Mesothelial cell of epicardium (in vitro differentiated cells): ENCODE data around the gene ELP1. TPM values are rescaled to one million over a fixed set of nuclear protein-coding genes. Genes with fewer than 3 reads are reported as not detected.
"Not testable (repeated sequence)": the region's sequence is repeated elsewhere in the genome, so short reads cannot be mapped to it uniquely, and the experiment has no call there.

Experiments used
- DNase-seq, 2 experiments: peaks; one replicate each; pipeline ENCODE4 v3.0.0; 2021; ENCODE audit warnings: low spot score in 2 of 2; ENCODE audit not compliant: unreplicated experiment in 2 of 2
- H3K27ac Mint-ChIP-seq: 2 replicates; pipeline ENCODE4 v1.8.0; 2021; ENCODE audit warnings: mixed read lengths
- H3K27me3 Mint-ChIP-seq: 2 replicates; pipeline ENCODE4 v1.8.0; 2021; ENCODE audit warnings: low read depth, mixed read lengths
- H3K36me3 Mint-ChIP-seq: 2 replicates; pipeline ENCODE4 v1.8.0; 2021; ENCODE audit warnings: mixed read lengths
- H3K4me1 Mint-ChIP-seq: 2 replicates; pipeline ENCODE4 v1.8.0; 2021; ENCODE audit warnings: mixed read lengths
- H3K4me3 Mint-ChIP-seq: 2 replicates; pipeline ENCODE4 v1.8.0; 2021; ENCODE audit warnings: mild to moderate bottlenecking, moderate library complexity, mixed read lengths
- H3K9me3 Mint-ChIP-seq: 2 replicates; pipeline ENCODE4 v1.8.0; 2021; ENCODE audit warnings: mixed read lengths
- CTCF ChIP-seq: fragments of 200-600 bp; sonication (generic); IDR thresholded peaks from one replicate; pipeline ENCODE4 v1.5.0; 2021; ENCODE audit warnings: antibody characterized with exemption; ENCODE audit not compliant: unreplicated experiment
- total RNA-seq: library from RNA; stranded (reverse); gene quantifications from 3 replicates; pipeline ENCODE4 v1.2.1, GENCODE V29; 2021

ELP1 gene
- total RNA-seq, 1 donor from 2014 or later = 31.0 TPM

GRCh38 chr9:108850293-108850897 is 83.5 kb downstream of the ELP1 start:
- TF ChIP-seq CTCF = no peak
- Mint-ChIP-seq H3K27ac (no peak overlapping the region), H3K36me3 (no peaks in the 10 kb centered on the region), H3K9me3 (no peaks in the 10 kb centered on the region), H3K4me3 (no peak overlapping the region), H3K4me1 (peaks cover 2% of the 10 kb centered on the region), H3K27me3 (peaks cover 4% of the 10 kb centered on the region)
- DNase-seq = no peak

GRCh38 chr9:108848296-108848695 is 85.6 kb downstream of the ELP1 start:
- H3K27me3 Mint-ChIP-seq, DNase-seq, H3K27ac Mint-ChIP-seq, H3K4me3 Mint-ChIP-seq, H3K9me3 Mint-ChIP-seq, H3K36me3 Mint-ChIP-seq, H3K4me1 Mint-ChIP-seq: not testable (repeated sequence)

DNA sequence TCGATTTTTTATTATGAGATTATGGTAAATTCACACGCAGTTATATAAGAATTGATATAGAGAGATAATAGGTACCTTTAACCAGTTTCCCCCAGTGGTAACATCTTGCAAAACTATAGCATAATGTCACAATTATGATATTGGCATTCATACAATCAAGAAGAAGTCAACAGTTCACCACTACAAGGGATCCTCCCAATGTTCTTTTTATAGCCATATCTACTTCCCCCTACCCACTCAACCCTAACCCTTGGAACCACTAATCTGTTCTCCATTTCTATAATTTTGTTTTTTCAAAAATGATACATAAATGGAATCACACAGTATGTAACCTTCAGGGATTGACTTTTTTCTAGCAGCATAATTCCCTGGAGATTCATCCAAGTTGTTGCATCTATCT is 88.0 kb downstream of the ELP1 start:
- no peak overlapping the region for H3K4me3 Mint-ChIP-seq
- H3K9me3 Mint-ChIP-seq = no peaks in the 10 kb centered on the region
- no peak overlapping the region for H3K27ac Mint-ChIP-seq
- no peaks in the 10 kb centered on the region for H3K36me3 Mint-ChIP-seq
- DNase-seq = no peak
- no peak for TF ChIP-seq CTCF
- peaks cover 4% of the 10 kb centered on the region for H3K27me3 Mint-ChIP-seq
- peaks cover 9% of the 10 kb centered on the region for H3K4me1 Mint-ChIP-seq

- Mint-ChIP-seq H3K9me3 (no peaks in the 10 kb centered on the region), H3K27me3 (peaks cover 4% of the 10 kb centered on the region), H3K4me3 (no peak overlapping the region), H3K36me3 (no peaks in the 10 kb centered on the region), H3K4me1 (peaks cover 9% of the 10 kb centered on the region), H3K27ac (no peak overlapping the region)
- DNase-seq = no peak
- no peak for TF ChIP-seq CTCF
Measured at GRCh38 chr9:108845507-108845906, 88.4 kb downstream of the ELP1 start.

DNA sequence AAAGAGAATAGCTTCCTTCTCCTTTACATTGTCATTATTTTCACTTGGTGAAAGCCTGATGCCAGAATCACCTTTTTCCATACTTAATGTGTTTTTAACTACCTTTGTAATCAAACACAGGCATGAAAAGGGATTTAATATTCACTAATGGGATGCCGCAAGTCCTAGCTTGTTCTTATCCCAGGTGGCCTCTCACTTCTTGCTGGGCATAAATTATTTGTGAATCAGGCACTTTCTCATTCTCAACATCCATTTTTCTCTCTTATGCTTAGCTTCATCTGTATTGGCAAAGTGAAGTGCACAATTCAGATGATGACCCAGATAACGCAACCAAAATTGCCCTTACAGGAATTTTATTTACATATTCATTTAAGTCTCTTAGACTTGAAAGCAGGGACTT is 89.1 kb downstream of the ELP1 start:
- H3K36me3 Mint-ChIP-seq = no peaks in the 10 kb centered on the region
- H3K4me1 Mint-ChIP-seq = peaks cover 9% of the 10 kb centered on the region
- H3K9me3 Mint-ChIP-seq = no peaks in the 10 kb centered on the region
- no peak for DNase-seq
- H3K4me3 Mint-ChIP-seq = no peak overlapping the region
- peaks cover 4% of the 10 kb centered on the region for H3K27me3 Mint-ChIP-seq
- TF ChIP-seq CTCF = no peak
- H3K27ac Mint-ChIP-seq = no peak overlapping the region

DNA sequence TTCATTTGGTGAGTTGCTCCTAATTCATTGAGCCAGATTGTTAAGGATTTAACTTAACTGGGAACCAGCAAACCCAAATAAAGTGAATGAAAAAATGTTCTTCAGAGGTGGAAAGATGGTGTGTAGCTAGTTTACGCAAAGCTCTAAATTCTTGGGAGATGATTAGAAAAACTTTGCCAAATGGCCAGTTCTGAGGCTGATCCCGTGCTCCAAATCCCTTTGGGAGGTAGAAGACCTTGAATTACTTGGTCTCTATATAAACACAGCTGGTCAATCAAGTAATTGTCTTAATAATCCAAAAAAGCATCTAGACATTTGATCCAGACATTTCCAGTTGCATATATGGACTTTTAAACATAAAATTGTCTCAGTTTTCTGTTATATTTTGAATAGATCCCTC is 89.5 kb downstream of the ELP1 start:
- H3K27me3 Mint-ChIP-seq = peaks cover 4% of the 10 kb centered on the region
- peaks cover 3% of the 10 kb centered on the region for H3K9me3 Mint-ChIP-seq
- DNase-seq = no peak
- no peaks in the 10 kb centered on the region for H3K36me3 Mint-ChIP-seq
- no peak for TF ChIP-seq CTCF
- H3K4me1 Mint-ChIP-seq = peaks cover 9% of the 10 kb centered on the region
- no peak overlapping the region for H3K27ac Mint-ChIP-seq
- no peak overlapping the region for H3K4me3 Mint-ChIP-seq
